Right renal cortex interstitium (tissue), 3 donors: ENCODE data around the gene CFAP20. TPM values are rescaled to one million over a fixed set of nuclear protein-coding genes. Genes with fewer than 3 reads are reported as not detected.

Experiments
- DNase-seq, 3 donors: peaks; one replicate each; pipeline ENCODE4 v3.0.0-alpha.2; 2013; ENCODE audit warnings: low read depth in 3 of 3, low spot score in 2 of 3
- polyA plus RNA-seq, 3 donors: library from polyadenylated mRNA; unstranded; fragments of 120-200 nt; gene quantifications; one replicate each; pipeline ENCODE4 v1.2.1, GENCODE V29; 2013; ENCODE audit not compliant: insufficient read length in 3 of 3

Gene CFAP20
- 10 to 100 TPM; 72.3 to 78.4 (median 72.9) TPM for polyA plus RNA-seq

DNA sequence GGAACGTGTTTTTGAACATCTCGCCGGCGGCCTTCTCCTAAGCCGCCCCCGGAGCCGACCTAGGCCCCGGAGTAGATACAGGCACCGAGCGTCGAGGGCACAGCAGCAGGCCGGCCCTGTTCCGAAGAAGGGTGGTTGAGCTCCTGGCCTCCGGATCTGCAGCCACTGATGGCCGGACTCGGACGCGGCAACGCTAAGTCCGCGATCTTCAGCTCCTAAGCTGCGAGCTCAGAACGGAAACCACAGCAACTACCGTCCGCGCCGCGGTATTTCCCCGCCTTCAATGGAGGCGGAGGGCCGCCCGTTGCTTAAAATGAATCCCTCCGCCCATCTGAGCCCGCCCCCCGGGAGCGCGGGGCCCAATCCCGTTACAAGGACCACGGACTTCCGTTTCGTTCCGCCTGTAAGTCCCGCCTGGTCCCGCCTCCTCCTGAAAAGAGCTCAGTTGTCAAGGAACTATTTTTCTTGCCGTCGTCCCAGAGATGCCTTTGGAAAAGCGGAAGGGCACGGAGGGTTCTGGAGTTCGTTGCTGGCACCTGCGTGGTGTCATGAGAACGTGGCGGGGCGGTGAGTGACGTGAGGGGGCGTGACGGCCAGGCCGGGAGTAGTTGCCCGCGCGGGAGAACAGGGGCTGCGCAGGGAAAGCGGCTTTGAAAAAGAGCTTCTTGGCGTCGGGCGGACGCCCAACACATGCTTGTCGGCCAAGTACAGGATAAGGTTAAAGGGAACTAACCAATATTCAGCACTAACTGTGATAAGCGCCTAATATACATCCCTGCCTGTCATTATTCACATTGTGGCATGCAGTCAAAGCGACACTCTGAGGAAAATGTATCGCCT lies at the start of gene CFAP20:
TSS of gene CFAP20 (minus strand) at position 285 of the 840 bp plus-strand sequence. CDS start at position 19, 266 bp downstream.
- DNase-seq: peak; percentile 93 to 98 (median 98)

DNA sequence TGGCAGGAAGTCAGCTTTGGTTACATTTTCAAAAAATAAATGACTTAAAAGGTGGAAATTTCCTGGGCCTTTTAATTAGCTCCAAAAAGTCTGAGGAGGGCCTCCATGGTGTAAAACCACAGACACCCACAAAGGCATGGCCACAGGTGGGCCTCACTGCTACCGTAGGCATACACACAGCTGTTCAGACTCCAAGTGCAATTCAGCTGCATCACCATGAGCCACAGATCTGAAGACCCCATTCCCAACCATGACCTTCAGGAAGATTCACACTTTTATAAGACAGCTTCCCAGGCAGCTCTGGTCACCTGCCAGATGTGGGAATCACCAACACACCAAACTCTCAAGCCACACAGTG lies 48.2 kb upstream of the CFAP20 start:
- DNase-seq: no peak

DNA sequence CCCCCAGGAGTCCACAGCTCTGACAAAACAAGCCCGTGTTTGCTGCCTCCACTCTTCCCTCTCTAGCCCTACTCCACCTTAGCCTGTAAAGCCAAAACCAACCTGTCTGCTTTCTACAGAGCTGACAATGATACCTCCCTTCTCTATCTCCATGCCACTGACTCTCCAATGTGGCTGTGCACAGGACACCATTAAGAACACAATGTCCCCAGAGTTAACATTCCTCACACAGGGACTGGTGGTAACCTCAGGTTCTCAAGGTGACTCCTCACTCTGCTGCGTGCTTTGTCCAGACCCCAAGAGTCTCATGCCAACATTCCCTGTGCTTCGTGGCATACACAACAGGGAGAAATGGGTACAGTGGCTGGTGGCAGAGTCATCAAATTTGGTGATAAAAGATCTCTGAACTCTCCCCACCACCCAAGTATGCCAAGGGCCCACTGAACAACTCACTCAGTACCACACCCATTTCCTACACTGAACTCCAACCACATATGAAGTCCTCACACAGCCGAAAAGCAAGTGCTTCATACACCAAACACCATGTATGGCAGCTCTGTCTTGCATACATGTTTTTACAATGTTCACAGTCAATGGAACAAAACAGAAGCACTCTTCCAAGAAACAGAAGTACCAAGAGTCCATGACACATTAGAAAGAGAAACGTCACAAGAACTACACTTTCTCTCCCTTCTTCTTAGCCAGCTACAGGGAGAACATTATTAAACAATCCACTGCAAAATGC lies 47.6 kb upstream of the CFAP20 start:
- no peak for DNase-seq

GRCh38 chr16:58170223-58170622 lies 41.0 kb upstream of the CFAP20 start:
- no peak for DNase-seq

- no peak for DNase-seq
Observed at GRCh38 chr16:58160855-58161254, 31.7 kb upstream of the CFAP20 start.

DNA sequence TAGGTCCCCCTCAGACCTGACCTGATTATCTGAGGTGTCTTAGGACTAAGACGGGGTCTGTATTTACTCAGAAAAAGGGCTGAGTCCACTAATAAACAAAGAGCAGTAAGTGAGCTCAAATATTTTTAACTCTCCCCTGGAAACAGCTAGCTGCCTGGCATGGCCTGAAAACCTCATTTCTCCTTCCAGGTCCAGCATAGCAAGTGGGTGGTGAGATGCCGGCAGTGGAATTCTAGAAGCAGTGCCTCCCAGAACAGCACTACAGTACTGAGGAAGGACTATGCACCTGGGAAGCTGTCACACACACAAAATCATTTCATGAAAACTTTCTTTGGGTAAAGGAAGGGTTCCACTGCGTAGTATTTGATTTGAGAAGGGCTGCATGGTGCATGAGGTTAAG lies 29.5 kb upstream of the CFAP20 start:
- DNase-seq: no peak

DNA sequence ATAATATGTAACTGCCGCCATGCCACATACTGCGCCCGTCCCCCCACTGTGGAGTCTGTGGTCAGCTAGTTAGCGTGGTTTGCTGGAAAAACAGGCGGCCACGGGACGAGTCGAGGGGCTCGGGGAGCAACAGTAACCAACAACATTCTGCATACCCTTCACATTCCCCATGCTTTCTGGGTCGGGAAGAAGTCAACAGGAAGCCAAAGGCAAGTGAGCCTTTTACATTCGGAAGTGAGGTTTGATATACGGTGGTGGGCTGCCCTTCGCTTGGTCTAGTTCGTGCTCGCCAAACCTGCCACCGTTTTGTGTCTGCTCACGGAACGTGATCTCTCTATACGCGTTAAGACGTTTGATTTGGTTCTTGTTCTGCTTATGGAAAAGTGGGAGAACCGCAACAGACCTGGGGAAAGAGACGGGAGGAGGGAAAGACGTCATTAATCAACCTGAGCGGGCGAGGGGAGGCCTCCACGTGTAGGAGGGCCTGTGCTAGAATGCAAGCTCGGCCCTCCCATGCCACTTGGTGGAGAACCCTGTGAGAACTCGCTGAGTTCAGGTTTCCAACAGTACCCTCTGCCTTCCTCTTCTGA lies 28.9 kb upstream of the CFAP20 start:
- DNase-seq: peak in 2 of 3 donors; percentile 18 to 32

- DNase-seq: no peak
Observed at GRCh38 chr16:58157239-58157638, 28.1 kb upstream of the CFAP20 start.

GRCh38 chr16:58155839-58156238 lies 26.7 kb upstream of the CFAP20 start:
- no peak for DNase-seq

GRCh38 chr16:58154345-58154744 lies 25.2 kb upstream of the CFAP20 start:
- DNase-seq: no peak

DNA sequence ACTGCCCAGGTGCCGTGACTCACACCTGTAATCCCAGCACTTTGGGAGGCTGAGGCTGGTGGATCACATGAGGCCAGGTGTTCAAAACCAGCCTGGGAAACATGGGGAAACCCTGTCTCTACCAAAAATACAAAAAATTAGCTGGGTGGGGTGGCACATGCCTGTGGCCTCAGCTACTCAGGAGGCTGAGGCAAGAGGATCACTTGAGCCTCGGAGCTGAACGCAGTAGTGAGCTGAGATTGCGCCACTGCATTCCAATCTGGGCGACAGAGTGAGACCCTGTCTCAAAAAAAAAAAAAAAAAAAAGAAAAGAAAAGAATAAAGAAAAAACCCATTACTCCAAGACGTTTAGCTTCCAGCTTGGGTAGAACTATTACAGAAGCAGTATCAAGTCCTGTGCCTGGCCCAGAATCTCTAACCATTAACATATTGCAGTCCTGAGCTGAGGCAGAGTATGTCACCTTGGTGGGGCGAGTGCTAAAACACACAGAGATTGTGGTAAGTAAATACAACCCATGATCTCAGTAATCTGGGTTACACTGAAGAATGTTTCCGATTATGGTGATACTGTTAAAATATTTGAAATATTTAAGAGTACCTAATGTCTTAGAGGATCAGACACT lies 23.2 kb upstream of the CFAP20 start:
- no peak for DNase-seq

- no peak for DNase-seq
Observed at GRCh38 chr16:58148526-58148925, 19.3 kb upstream of the CFAP20 start.

GRCh38 chr16:58148099-58148498 lies 18.9 kb upstream of the CFAP20 start:
- DNase-seq: no peak

GRCh38 chr16:58138852-58139251 lies 9.7 kb upstream of the CFAP20 start:
- DNase-seq: no peak

DNA sequence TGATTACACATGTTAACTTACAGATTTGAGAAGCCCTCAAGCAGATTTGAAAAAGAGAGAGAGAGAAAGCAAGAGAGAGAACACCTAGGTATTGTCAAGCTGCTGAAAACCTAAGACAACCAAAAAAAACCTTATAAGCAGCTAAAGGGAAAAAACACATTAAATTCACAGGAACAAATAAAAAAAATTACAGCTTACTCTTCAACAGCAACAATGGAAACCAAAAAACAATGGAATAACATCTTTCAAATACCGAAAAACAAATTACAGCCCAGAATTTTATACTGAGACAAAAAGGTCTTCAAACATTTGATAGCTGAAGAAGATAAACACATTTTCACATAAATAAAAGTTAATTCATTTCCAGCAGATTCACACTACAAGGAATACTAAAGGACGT lies 8.4 kb upstream of the CFAP20 start:
- no peak for DNase-seq

DNA sequence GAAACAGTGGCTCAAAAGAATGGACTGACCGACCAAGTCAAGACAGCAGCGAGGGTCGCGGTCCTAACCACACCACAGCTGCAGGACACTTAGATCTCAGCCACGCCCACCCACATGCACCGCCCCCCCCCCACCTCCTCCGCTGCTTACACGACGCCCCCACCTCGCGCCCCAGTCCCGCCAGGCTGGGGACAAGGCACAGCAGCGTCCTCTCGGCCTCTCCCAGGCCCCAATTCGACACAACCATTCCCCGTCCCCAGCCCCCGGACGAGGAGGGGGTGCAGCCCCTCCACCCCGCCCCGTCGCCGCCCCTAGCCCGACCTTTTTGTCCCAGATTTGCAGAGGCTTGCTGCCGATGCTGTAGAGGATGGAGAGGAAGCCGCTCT lies 477 bp downstream of the CFAP20 start:
- no peak for DNase-seq

- DNase-seq: no peak
Observed at GRCh38 chr16:58128181-58128631, 975 bp downstream of the CFAP20 start.

DNA sequence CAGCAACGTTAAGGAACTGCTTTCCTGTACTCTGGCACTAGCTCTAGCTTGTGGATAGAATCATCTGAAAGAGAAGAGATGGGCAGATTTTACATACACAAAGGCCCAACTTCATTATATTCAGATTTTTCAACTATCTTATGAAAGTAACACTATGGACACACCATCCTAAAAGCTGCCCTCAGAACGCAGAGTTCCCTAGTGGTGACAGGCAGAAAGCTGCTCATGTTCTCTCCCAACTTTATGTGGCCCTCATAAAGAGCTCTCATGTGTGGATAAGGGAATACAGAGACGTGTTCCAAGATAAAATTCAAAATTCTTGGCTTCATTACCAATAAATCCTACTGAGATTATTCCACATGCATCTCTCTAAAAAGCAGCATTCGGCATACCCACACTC lies 1.5 kb downstream of the CFAP20 start:
- DNase-seq: no peak

DNA sequence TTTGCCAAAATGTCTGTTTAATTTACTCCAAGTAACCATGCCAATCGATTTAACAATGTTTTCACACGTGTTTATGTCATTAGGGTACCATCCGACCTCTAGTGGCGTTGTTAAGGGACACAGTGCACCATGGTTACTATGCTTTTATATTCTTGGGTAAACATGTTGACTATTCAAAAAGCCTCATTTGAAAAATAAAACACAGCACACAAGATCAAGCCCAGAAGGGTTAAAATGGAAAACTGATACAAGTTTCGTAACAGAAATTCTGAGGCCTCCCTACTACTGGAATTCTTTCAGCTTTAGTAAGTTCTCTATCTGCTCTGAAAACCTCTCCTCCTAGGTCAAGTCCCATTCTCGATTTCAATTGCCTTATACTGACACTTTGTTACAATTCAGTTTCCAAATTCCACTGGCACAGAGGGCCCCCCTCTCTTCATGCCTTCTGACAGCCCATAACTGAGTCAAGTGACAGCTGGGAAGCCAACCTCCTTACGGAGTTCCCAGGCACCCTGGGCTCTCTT lies 2.1 kb downstream of the CFAP20 start:
- no peak for DNase-seq

- no peak for DNase-seq
Observed at GRCh38 chr16:58126451-58126961, 2.7 kb downstream of the CFAP20 start.
